K562 (cell line): Measurements from ENCODE around the gene SIGLEC6. TPM values are rescaled to one million over a fixed set of nuclear protein-coding genes. Genes with fewer than 3 reads are reported as not detected.

ENCODE experiments used
- ADNP ChIP-seq: fragments of 200-800 bp; sonication (Bioruptor generic); IDR thresholded peaks from 2 replicates; pipeline ENCODE4 v1.6.1; 2016; ENCODE audit warnings: missing genetic modification characterization, missing compliant biosample characterization
- CBX2 ChIP-seq: fragments of 200-600 bp; sonication (generic); IDR thresholded peaks from one replicate; pipeline ENCODE4 v1.6.1; 2012; ENCODE audit warnings: mild to moderate bottlenecking, low read length, inconsistent platforms; ENCODE audit not compliant: insufficient read depth, poor library complexity, severe bottlenecking
- CXXC5 ChIP-seq: fragments of 250-450 bp; sonication (Bioruptor Pico); IDR thresholded peaks from 2 replicates; pipeline ENCODE4 v1.8.0; 2022; ENCODE audit warnings: inconsistent platforms, mild to moderate bottlenecking, moderate library complexity
- DEAF1 ChIP-seq: fragments of 450-650 bp; formaldehyde crosslinking; IDR thresholded peaks from 2 replicates; pipeline ENCODE4 v1.4.0; 2020; ENCODE audit warnings: mild to moderate bottlenecking, moderate library complexity
- E4F1 ChIP-seq: fragments of 250-450 bp; sonication (Bioruptor Pico); IDR thresholded peaks from 2 replicates; pipeline ENCODE4 v1.5.0; 2021; ENCODE audit warnings: mild to moderate bottlenecking, borderline replicate concordance
- EP400 ChIP-seq: fragments of 450-650 bp; IDR thresholded peaks from 2 replicates; pipeline ENCODE4 v1.6.1; 2017; ENCODE audit warnings: antibody characterized with exemption, mild to moderate bottlenecking, moderate library complexity
- ETV1 ChIP-seq: fragments of 450-650 bp; conservative IDR thresholded peaks from 2 replicates; pipeline ENCODE4 v1.6.1; 2016; ENCODE audit warnings: missing genetic modification characterization, control low read depth, low read depth, missing compliant biosample characterization
- FOXP1 ChIP-seq: sonication (generic); formaldehyde crosslinking; IDR thresholded peaks from 2 replicates; pipeline ENCODE4 v1.8.0; 2022; ENCODE audit warnings: mild to moderate bottlenecking, missing genetic modification reagents
- HMG20A ChIP-seq: fragments of 450-650 bp; formaldehyde crosslinking; conservative IDR thresholded peaks from 2 replicates; pipeline ENCODE4 v1.4.0; 2020; ENCODE audit warnings: mild to moderate bottlenecking, mixed read lengths
- IRF9 ChIP-seq: fragments of 450-650 bp; IDR thresholded peaks from 2 replicates; pipeline ENCODE4 v1.6.1; 2016; ENCODE audit warnings: missing biosample characterization, missing genetic modification characterization
- RHOXF2B ChIP-seq: fragments of 250-450 bp; sonication (Bioruptor Pico); conservative IDR thresholded peaks from 2 replicates; pipeline ENCODE4 v1.5.1; 2021
- ZNF143 ChIP-seq: sonication (generic); formaldehyde crosslinking; IDR thresholded peaks from 2 replicates; pipeline ENCODE4 v1.9.0; 2022; ENCODE audit warnings: mild to moderate bottlenecking, missing genetic modification reagents
- ZNF146 ChIP-seq: IDR thresholded peaks from one replicate; pipeline ENCODE4 v1.6.1; 2018; ENCODE audit warnings: missing compliant biosample characterization; ENCODE audit not compliant: unreplicated experiment
- ZNF197 ChIP-seq: fragments of 200-800 bp; sonication (Bioruptor generic); IDR thresholded peaks from 2 replicates; pipeline ENCODE4 v1.6.1; 2016; ENCODE audit warnings: low read depth, missing genetic modification characterization, missing compliant biosample characterization
- ZNF24 ChIP-seq: fragments of 450-650 bp; IDR thresholded peaks from 2 replicates; pipeline ENCODE4 v1.6.1; 2016
- polyA plus RNA-seq, 8 experiments: library from polyadenylated mRNA; depleted of rRNA in 4 of 8; stranded (reverse) in 5 of 8; unstranded in 3 of 8; fragments of >200 nt; fragmentation: Nextera tagmentation in 2 of 8; fragmentation: Illumina TruSeq in 1 of 8; extraction: Ambion mirVana in 2 of 8; extraction: Trizol in 1 of 8; gene quantifications; 2 replicates each; pipeline versions ENCODE4 v1.2.1 to v1.2.3, GENCODE V29; 2011 to 2014; ENCODE audit warnings: inconsistent platforms in 1 of 8, missing spikeins in 1 of 8
- total RNA-seq, 7 experiments: library from RNA; depleted of rRNA in 6 of 7; stranded (reverse); fragments of >200 nt in 6 of 7; fragmentation: Illumina TruSeq in 2 of 7; extraction: Trizol in 2 of 7; gene quantifications; 2 replicates each; pipeline versions ENCODE4 v1.2.1 to v1.2.3, GENCODE V29; 2011 to 2021; ENCODE audit warnings: low replicate concordance in 1 of 7

SIGLEC6 gene
- total and polyA plus RNA-seq, 9 of the 15 experiments (the other 6 are each of a cell fraction or from before 2014, with no cell fraction given), result 0.03 to 17.5 (median 0.71) TPM

- TF ChIP-seq ZNF146 (no peak), IRF9 (tag) (0 out of 2 replicates have a peak, but pooled peaks have one; percentile 16), E4F1 (CRISPR knock-in tag) (no peak), HMG20A (CRISPR knock-in tag) (no peak), FOXP1 (CRISPR knock-in tag) (peak; percentile 88), DEAF1 (0 out of 2 replicates have a peak, but pooled peaks have one; percentile 21), ETV1 (tag) (peak; percentile 99), ZNF197 (CRISPR knock-in tag) (no peak; the same call in 1 of the 2 replicates), RHOXF2B (CRISPR knock-in tag) (peak; percentile 57; the same call in 1 of the 2 replicates), ZNF24 (peak; percentile 37; the same call in 1 of the 2 replicates), ZNF143 (0 out of 2 replicates have a peak, but pooled peaks have one; percentile 41), EP400 (peak; percentile 89), ADNP (tag) (peak; percentile 11; the same call in 1 of the 2 replicates), CXXC5 (CRISPR knock-in tag) (peak; percentile 70), CBX2 (no peak)
Observed at GRCh38 chr19:51547397-51548212, 16.1 kb upstream of the SIGLEC6 start (continued).
